A549 (cell line): ENCODE measurements around the gene SYNE2. TPM values are rescaled to one million over a fixed set of nuclear protein-coding genes. Genes with fewer than 3 reads are reported as not detected.

ENCODE experiments used
- ATAC-seq, 2 experiments: fragments of 200-7000 bp in 1 of 2; fragments of >200 bp in 1 of 2; cut with Nextera tagmentation in 1 of 2; cut with Tn5 transposase in 1 of 2; 3 replicates each; pipeline versions ENCODE4 v1.8.0 to v1.9.1; 2018 to 2020; ENCODE audit warnings: mild to moderate bottlenecking in 1 of 2, moderate library complexity in 1 of 2
- CTCF ChIA-PET: fragments of 300-600 bp; sonication (Branson Sonifier 250); formaldehyde crosslinking; extraction: SDS; loops from one replicate; lab custom pipeline; 2021; ENCODE audit warnings: antibody characterized with exemption, inconsistent platforms; lab: Yijun Ruan, JAX
- POLR2A ChIA-PET: fragments of 350-600 bp; formaldehyde crosslinking; extraction: SDS; loops from one replicate; lab custom pipeline; 2021; ENCODE audit warnings: antibody characterized with exemption, inconsistent platforms; lab: Yijun Ruan, JAX
- DNase-seq, 2 experiments: peaks; one replicate each; pipeline versions ENCODE4 v3.0.0 to v3.0.0-alpha.2; 2011 to 2016; ENCODE audit warnings: low read depth in 1 of 2, low spot score in 1 of 2
- FAIRE-seq: peaks from 2 replicates; lab custom pipeline; 2011; peaks lifted over from hg19 to GRCh38; lab: Jason Lieb, UNC
- H3K27ac ChIP-seq, 2 experiments: fragments of >200 bp; sonication (Bioruptor Twin); formaldehyde crosslinking; 3 replicates each; pipeline ENCODE4 v1.5.1; 2016 to 2017
- H3K4me1 ChIP-seq: fragments of >200 bp; sonication (Bioruptor Twin); formaldehyde crosslinking; 3 replicates; pipeline ENCODE4 v1.6.1; 2016
- H3K4me2 ChIP-seq: fragments of >200 bp; sonication (Bioruptor Twin); formaldehyde crosslinking; 3 replicates; pipeline ENCODE4 v1.6.1; 2016
- H3K4me3 ChIP-seq: fragments of >200 bp; sonication (Bioruptor Twin); formaldehyde crosslinking; 3 replicates; pipeline ENCODE4 v1.5.1; 2016
- H3K9me3 ChIP-seq: fragments of >200 bp; sonication (Bioruptor Twin); formaldehyde crosslinking; 3 replicates; pipeline ENCODE4 v1.6.1; 2016
- BCL3 ChIP-seq: fragments of >200 bp; sonication (Bioruptor Twin); formaldehyde crosslinking; IDR thresholded peaks from 3 replicates; pipeline ENCODE4 v1.6.1; 2016
- BHLHE40 ChIP-seq: IDR thresholded peaks from 2 replicates; pipeline ENCODE4 v1.6.1; 2012; ENCODE audit warnings: low read depth, low read length, inconsistent platforms
- CEBPB ChIP-seq, 2 experiments: fragments of >200 bp in 1 of 2; sonication (Bioruptor Twin) in 1 of 2; formaldehyde crosslinking in 1 of 2; IDR thresholded peaks; 2 replicates each; pipeline ENCODE4 v1.6.1; 2012 to 2016
- CHD2 ChIP-seq: fragments of 150-350 bp; IDR thresholded peaks from 2 replicates; pipeline ENCODE4 v1.6.1; 2014; ENCODE audit warnings: low read length; ENCODE audit not compliant: partially characterized antibody
- ELK1 ChIP-seq: fragments of 150-350 bp; IDR thresholded peaks from 2 replicates; pipeline ENCODE4 v1.6.1; 2014; ENCODE audit warnings: low read depth, mild to moderate bottlenecking, low read length
- GATA3 ChIP-seq: IDR thresholded peaks from 2 replicates; pipeline ENCODE4 v1.6.1; 2012; ENCODE audit warnings: borderline replicate concordance
- HDAC2 ChIP-seq: fragments of 200-600 bp; sonication (generic); IDR thresholded peaks from 2 replicates; pipeline ENCODE4 v1.6.1; 2016
- HES2 ChIP-seq: fragments of >200 bp; sonication (Bioruptor Twin); formaldehyde crosslinking; IDR thresholded peaks from 2 replicates; pipeline ENCODE4 v1.6.1; 2016
- HOXB13 ChIP-seq: fragments of 250-450 bp; sonication (Bioruptor Pico); IDR thresholded peaks from 2 replicates; pipeline ENCODE4 v1.5.0; 2020; ENCODE audit warnings: low read depth, mild to moderate bottlenecking, moderate library complexity
- HOXB5 ChIP-seq: fragments of 250-450 bp; sonication (Bioruptor Pico); IDR thresholded peaks from 2 replicates; pipeline ENCODE4 v1.5.0; 2020; ENCODE audit warnings: mild to moderate bottlenecking, moderate library complexity
- JUN ChIP-seq, 2 experiments: fragments of >200 bp; sonication (Bioruptor Twin); formaldehyde crosslinking; IDR thresholded peaks; 2 replicates in 1 of 2; 3 replicates in 1 of 2; pipeline ENCODE4 v1.6.1; 2016 to 2017
- KDM1A ChIP-seq: fragments of 200-600 bp; sonication (generic); IDR thresholded peaks from 2 replicates; pipeline ENCODE4 v1.6.1; 2016; ENCODE audit warnings: low read depth, mild to moderate bottlenecking
- MAFK ChIP-seq: fragments of 450-650 bp; IDR thresholded peaks from 2 replicates; pipeline ENCODE4 v1.6.1; 2014; ENCODE audit not compliant: partially characterized antibody
- NPAS2 ChIP-seq: fragments of 250-450 bp; sonication (Bioruptor Pico); IDR thresholded peaks from 2 replicates; pipeline ENCODE4 v1.8.0; 2022; ENCODE audit warnings: mild to moderate bottlenecking, moderate library complexity, borderline replicate concordance
- RARB ChIP-seq: fragments of 250-450 bp; sonication (Bioruptor Pico); IDR thresholded peaks from 2 replicates; pipeline ENCODE4 v1.8.0; 2021; ENCODE audit warnings: mild to moderate bottlenecking, moderate library complexity
- RFX5 ChIP-seq: fragments of 450-650 bp; IDR thresholded peaks from 2 replicates; pipeline ENCODE4 v1.7.1; 2014; ENCODE audit warnings: antibody characterized with exemption, mild to moderate bottlenecking, moderate library complexity
- RNF2 ChIP-seq: fragments of 200-600 bp; sonication (generic); IDR thresholded peaks from 2 replicates; pipeline ENCODE4 v1.6.1; 2016; ENCODE audit warnings: low read depth, mild to moderate bottlenecking, antibody characterized with exemption, moderate library complexity, borderline replicate concordance
- TFCP2L1 ChIP-seq: fragments of 250-450 bp; sonication (Bioruptor Pico); IDR thresholded peaks from 2 replicates; pipeline ENCODE4 v1.5.0; 2021; ENCODE audit warnings: mild to moderate bottlenecking
- WGBS: methylation state at CpG from one replicate; pipeline ENCODE4 v1.1.6; 2017; ENCODE audit errors: missing lambda C conversion rate; 5-methylcytosine and 5-hydroxymethylcytosine counted together
- polyA plus RNA-seq, 4 experiments: library from polyadenylated mRNA; depleted of rRNA in 3 of 4; stranded (reverse); fragments of >200 nt; fragmentation: RNase III in 1 of 4; extraction: RNeasy Plus Mini Kit Qiagen cat#74134 plus additional on column Dnase treatment in 1 of 4; gene quantifications; 2 replicates in 3 of 4; 3 replicates in 1 of 4; pipeline ENCODE4 v1.2.3, GENCODE V29; 2011 to 2017

SYNE2 gene
- polyA plus RNA-seq, 2 of the 4 experiments (the other 2 are of a cell fraction), result 3.4 to 11.3 TPM

DNA sequence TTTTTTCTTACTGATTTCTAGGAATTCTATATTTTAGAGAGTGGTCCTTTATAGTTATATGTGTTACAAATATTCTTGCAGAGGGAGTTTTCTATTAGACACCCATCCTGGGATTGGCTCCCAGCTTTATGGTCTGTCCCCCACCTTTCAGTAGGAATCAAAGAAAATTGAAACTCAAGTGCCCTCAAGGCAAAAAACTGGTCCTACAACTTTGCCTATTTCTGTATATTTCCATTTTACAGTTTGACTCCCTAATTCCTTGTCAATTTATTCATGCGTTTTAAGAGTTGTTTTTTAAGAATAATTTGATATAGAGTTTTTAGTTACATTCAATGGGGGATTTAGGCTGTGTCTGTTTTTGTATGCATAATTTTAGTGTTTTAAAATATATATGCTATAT, 208.9 kb downstream of the SYNE2 start:
- Histone ChIP-seq H3K27ac (no peak overlapping the region), H3K4me2 (no peak overlapping the region)
- no peak for FAIRE-seq
- POLR2A ChIA-PET, result no interaction called here
- WGBS, result 88% methylated on average over 1 of the region's 1 CpG
- TF ChIP-seq HOXB5, result no peak
- TF ChIP-seq, all 56 proteins: peak for 0
- CTCF ChIA-PET, result interaction anchor here (1.0 to 1.8 kb wide), 3 partner anchors 19 to 227 kb away, joined by 3 to 5 read pairs (median 3); no protein-coding TSS in a partner anchor
- Histone ChIP-seq H3K9me3 (no peaks in the 10 kb centered on the region), H3K4me3 (no peak overlapping the region), H3K4me1 (no peaks in the 10 kb centered on the region)
- DNase-seq, result no peak
- no peak for ATAC-seq

DNA sequence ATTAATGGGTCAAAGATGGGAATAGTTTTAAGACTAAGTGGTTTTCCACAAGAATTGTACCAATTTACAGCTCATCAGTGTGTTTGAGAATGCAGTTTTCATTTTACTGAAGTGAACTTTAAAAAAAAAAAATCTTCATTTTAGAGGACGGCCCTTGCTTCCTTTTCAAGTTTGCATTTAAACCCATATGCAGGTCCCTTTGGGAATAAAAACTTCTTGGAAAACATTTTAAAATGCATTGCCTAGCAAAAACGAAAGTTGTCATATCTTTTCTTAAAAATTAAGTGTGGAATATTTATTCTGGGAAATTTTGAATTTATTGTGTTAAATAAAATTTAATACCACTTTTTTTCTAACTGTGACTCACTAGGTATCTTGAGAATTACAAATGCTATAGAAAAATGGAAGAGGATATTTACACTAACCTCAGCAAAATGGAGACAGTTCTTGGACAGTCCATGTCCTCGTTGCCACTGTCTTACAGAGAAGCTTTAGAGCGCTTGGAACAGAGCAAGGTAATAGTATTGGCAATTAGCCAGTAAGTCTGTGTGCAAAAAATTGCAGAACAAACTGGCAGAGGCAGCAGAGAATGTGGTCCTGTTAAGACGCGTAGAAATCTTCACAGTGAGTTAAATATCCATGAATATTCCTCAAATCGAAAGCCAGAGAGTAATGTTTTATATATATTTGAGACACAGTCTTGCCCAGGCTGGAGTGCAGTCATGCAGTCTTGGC, 209.7 kb downstream of the SYNE2 start:
- Histone ChIP-seq H3K27ac (no peak overlapping the region), H3K9me3 (no peaks in the 10 kb centered on the region), H3K4me3 (no peak overlapping the region), H3K4me2 (no peak overlapping the region), H3K4me1 (no peaks in the 10 kb centered on the region)
- no peak for TF ChIP-seq RFX5
- TF ChIP-seq KDM1A, result no peak
- TF ChIP-seq GATA3, result no peak
- no peak for TF ChIP-seq JUN (IDR thresholded peaks at IDR 0.05)
- TF ChIP-seq TFCP2L1 (CRISPR knock-in tag), result no peak
- TF ChIP-seq CEBPB (IDR thresholded peaks at IDR 0.05), result no peak
- DNase-seq, result no peak
- no peak for FAIRE-seq
- CTCF ChIA-PET, result interaction anchor here (1.2 to 1.4 kb wide), 2 partner anchors 19 to 232 kb away, joined by 3 to 7 read pairs; no protein-coding TSS in a partner anchor
- 77% methylated on average over 7 of the region's 7 CpGs for WGBS
- no peak for ATAC-seq
- POLR2A ChIA-PET, result no interaction called here

DNA sequence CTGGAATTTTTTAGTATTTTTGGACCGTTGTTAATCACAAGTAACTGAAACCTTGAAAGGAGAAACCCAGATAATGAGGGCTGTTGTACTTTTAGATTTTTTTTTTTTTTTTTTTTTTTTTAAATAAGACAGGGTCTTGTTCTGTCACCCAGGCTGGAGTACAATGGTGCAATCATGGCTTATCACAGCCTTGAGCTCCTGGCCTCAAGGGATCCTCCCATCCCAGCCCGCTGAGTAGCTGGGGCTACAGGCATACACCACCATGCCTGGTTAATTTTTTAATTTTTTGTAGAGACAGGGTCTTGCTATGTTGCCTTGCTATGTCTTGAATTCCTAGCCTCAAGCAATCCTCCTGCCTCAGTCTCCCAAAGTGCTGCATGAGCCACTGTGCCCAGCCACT, 211.6 kb downstream of the SYNE2 start:
- ATAC-seq (no peak), FAIRE-seq (no peak), DNase-seq (no peak)
- H3K4me3 ChIP-seq, result no peak overlapping the region
- TF ChIP-seq HOXB13 (CRISPR knock-in tag), result no peak
- no peaks in the 10 kb centered on the region for H3K4me1 ChIP-seq
- 89% methylated on average over 2 of the region's 2 CpGs for WGBS
- H3K4me2 ChIP-seq, result no peak overlapping the region
- ChIA-PET POLR2A (no interaction called here), CTCF (interaction anchor here (0.5 to 1.1 kb wide), 2 partner anchors 239 to 338 kb away, joined by 3 to 4 read pairs; no protein-coding TSS in a partner anchor)
- H3K27ac ChIP-seq, result no peak overlapping the region
- H3K9me3 ChIP-seq, result no peaks in the 10 kb centered on the region

GRCh38 chr14:64069634-64070359, 217.0 kb downstream of the SYNE2 start:
- no peaks in the 10 kb centered on the region for H3K9me3 ChIP-seq
- H3K4me1 ChIP-seq, result peaks cover 5% of the 10 kb centered on the region; the same call in 2 of the 3 replicates
- FAIRE-seq, result no peak
- no peak overlapping the region for H3K27ac ChIP-seq
- POLR2A ChIA-PET, result no interaction called here
- no peak overlapping the region for H3K4me2 ChIP-seq
- ATAC-seq, result no peak
- no peak for TF ChIP-seq MAFK
- no peak for TF ChIP-seq GATA3
- TF ChIP-seq BHLHE40, result no peak
- no peak for TF ChIP-seq CHD2
- no peak for TF ChIP-seq ELK1
- no peak for TF ChIP-seq HDAC2
- TF ChIP-seq BCL3, result no peak
- no peak for TF ChIP-seq HES2
- TF ChIP-seq RARB, result no peak
- TF ChIP-seq RNF2, result no peak
- no peak for TF ChIP-seq NPAS2 (CRISPR knock-in tag)
- CTCF ChIA-PET, result no interaction called here
- WGBS, result 83% methylated on average over 5 of the region's 5 CpGs
- H3K4me3 ChIP-seq, result no peak overlapping the region
- DNase-seq, result no peak
